ENCODE results near the gene CDKAL1. TPM values are rescaled to one million over a fixed set of nuclear protein-coding genes. Genes with fewer than 3 reads are reported as not detected.

Gene CDKAL1
- 8.1 TPM for polyA plus RNA-seq (2012; ENCODE audit: low read depth, missing spikeins)

DNA sequence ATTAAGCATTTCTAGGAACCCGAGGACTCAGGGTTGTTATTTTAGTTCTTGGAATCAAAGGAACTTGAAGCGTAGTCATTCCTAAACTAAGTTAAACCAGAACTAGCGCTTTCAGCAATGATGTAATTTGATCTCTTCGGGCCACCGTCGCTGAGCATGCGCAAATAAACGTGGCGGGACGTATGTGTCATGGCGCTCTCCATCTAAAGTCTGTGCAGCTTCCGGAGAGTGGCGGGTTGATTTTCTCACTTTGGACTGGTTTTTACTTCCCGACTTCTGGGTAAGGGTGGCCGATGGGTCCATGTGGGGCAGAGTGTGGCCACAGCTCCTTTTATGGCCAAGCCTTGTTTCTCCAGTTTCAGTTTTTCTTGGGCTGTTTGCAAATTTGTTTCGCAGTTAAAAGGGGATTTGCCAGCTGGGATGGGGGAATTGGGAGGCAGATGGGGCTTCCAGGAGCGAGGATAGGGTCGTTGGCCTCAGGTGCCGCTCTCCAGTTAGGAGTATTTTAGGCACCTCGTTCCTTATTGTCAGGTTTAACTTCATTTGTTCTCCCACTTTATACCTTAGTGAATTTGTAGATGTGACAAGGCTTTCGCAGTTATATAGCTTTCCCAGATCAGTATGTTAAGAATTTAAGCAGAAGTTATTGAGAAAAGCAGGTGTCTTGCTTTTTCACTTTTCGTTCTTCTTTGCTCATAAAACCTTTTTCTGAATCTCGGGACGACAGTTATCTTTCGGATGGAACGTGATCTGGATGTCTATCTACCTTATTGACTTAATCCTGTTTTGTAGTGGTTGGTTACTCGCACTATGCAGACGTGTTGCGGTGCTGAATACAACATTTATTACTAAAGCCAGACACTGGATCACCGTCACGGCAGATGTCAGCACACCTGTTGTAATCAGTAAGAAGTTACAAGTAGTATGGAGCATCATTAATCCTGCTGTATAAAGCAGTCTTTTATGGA lies at the start of gene CDKAL1:
Gene CDKAL1 (plus strand): TSS at position 163 of the 968 bp plus-strand sequence. CDS start 11,894 bp downstream, outside the sequence.
- peak; percentile 89 for FAIRE-seq
- peak; percentile 27 for DNase-seq (ENCODE audit: insufficient read length, low spot score)
- TF ChIP-seq POLR2A (IDR thresholded peaks at IDR 0.05; ENCODE audit: low read depth, low read length) (peak; percentile 91), SPI1 (IDR thresholded peaks at IDR 0.05; ENCODE audit: low read depth, low read length) (no peak), TAF1 (IDR thresholded peaks at IDR 0.05; ENCODE audit: low read depth, low read length) (peak; percentile 92), PAX5 (IDR thresholded peaks at IDR 0.05; ENCODE audit: insufficient read depth, low read length, severe bottlenecking) (no peak), POU2F2 (IDR thresholded peaks at IDR 0.05; ENCODE audit: low read depth, low read length) (peak; percentile 79; the same call in 1 of the 2 replicates), POLR2AphosphoS5 (IDR thresholded peaks at IDR 0.05; ENCODE audit: low read depth, low read length) (peak; percentile 90)

DNA sequence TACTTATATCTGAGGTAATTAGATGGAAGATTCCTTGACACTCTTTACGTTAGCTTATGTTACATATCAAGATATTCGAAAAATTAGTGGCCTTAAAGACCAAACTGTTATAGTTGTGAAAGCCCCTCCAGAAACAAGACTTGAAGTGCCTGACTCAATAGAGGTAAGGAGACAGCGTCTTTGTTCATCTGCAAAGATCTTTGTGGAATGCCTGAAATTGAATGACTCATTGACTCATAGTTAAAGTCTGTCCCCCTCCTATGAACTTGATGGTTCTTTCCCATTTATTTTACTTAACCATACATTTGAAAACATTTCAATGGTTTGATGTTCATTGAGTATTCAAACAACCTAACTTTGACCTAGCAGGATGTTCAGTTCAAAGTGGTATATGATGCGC lies 47.6 kb upstream of the CDKAL1 start:
- FAIRE-seq (no peak), DNase-seq (ENCODE audit: insufficient read length, low spot score) (no peak)
- TF ChIP-seq POLR2AphosphoS5 (IDR thresholded peaks at IDR 0.05; ENCODE audit: low read depth, low read length), result no peak
- no peak for TF ChIP-seq PAX5 (IDR thresholded peaks at IDR 0.05; ENCODE audit: insufficient read depth, low read length, severe bottlenecking)
- no peak for TF ChIP-seq SPI1 (IDR thresholded peaks at IDR 0.05; ENCODE audit: low read depth, low read length)
- no peak for TF ChIP-seq POU2F2 (IDR thresholded peaks at IDR 0.05; ENCODE audit: low read depth, low read length)
- no peak for TF ChIP-seq TAF1 (IDR thresholded peaks at IDR 0.05; ENCODE audit: low read depth, low read length)
- no peak for TF ChIP-seq POLR2A (IDR thresholded peaks at IDR 0.05; ENCODE audit: low read depth, low read length)

DNA sequence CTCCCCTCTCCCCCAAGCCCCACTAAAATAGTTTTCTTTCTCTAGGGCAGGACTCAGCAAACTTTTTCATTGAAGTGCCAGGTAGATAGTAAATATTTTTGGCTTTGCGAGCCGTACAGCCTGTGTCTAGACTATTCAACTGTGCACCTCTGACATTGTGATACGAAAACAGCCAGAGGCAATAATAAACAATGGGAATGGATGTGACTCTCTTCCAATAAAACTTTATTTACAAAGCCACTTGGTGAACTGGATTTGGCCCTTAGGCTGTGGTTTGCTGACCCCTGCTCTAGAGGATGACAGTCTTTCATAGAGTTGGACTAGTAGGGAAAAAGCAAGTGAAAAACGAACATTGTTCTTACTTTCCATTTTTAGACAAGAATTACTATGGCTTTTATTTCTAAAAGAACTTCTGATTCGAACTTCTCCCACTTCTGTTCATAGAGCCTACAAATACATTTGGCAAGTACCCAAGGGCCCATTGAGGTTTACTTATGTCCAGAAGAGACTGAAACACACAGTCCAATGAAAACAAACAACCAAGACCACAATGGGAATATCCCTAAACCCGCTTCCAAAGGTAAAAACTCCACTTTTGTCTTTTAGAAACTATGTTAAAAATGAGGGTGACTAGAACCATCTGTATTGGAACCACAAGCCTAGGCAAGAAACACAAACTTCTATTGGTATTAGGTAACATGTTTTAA lies 46.4 kb upstream of the CDKAL1 start:
- TF ChIP-seq POLR2A (IDR thresholded peaks at IDR 0.05; ENCODE audit: low read depth, low read length), result no peak
- no peak for FAIRE-seq
- DNase-seq (ENCODE audit: insufficient read length, low spot score), result no peak

DNA sequence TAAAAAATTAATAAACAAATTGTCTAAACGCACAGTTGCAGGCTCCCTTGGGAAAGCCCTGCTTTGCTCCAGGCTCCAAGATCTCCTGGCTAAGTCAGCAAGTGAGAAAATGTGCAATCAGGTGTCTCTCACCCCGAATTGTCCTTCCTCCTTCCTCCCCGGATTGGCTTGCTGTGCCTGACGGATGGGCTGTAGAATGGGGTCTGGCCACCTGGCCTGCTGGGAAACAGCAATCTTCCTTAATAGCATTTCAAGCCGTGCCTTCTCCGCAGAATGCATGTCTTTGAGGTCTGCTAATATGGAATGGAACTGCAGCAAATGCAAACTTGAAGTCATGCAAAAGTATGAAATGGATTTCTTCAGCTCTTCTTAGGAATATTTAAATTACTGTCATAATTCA lies 43.7 kb upstream of the CDKAL1 start:
- DNase-seq (ENCODE audit: insufficient read length, low spot score) (no peak), FAIRE-seq (no peak)
- TF ChIP-seq SPI1 (IDR thresholded peaks at IDR 0.05; ENCODE audit: low read depth, low read length) (no peak), POLR2AphosphoS5 (IDR thresholded peaks at IDR 0.05; ENCODE audit: low read depth, low read length) (no peak), TAF1 (IDR thresholded peaks at IDR 0.05; ENCODE audit: low read depth, low read length) (no peak), POLR2A (IDR thresholded peaks at IDR 0.05; ENCODE audit: low read depth, low read length) (no peak), POU2F2 (IDR thresholded peaks at IDR 0.05; ENCODE audit: low read depth, low read length) (no peak), PAX5 (IDR thresholded peaks at IDR 0.05; ENCODE audit: insufficient read depth, low read length, severe bottlenecking) (no peak)

DNA sequence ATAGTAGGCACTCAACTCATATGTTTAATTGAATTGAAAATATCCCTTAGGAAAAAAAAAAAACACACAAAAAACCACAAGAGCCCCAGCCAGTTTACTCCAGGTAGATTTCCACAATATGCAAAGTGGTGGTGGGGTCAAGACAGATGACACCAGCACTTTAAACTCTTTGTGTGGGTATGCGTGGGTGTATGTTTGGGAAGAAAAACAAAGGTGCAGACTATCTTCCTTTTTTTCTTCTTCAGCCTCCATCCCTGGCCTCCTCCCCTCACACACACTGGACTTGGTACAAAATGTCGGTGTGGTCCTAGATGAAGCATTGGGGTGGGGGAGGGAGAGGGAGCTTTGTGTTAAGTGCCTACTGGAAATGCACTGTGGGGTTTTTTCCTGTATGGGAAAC lies 42.2 kb upstream of the CDKAL1 start:
- FAIRE-seq, result no peak

DNA sequence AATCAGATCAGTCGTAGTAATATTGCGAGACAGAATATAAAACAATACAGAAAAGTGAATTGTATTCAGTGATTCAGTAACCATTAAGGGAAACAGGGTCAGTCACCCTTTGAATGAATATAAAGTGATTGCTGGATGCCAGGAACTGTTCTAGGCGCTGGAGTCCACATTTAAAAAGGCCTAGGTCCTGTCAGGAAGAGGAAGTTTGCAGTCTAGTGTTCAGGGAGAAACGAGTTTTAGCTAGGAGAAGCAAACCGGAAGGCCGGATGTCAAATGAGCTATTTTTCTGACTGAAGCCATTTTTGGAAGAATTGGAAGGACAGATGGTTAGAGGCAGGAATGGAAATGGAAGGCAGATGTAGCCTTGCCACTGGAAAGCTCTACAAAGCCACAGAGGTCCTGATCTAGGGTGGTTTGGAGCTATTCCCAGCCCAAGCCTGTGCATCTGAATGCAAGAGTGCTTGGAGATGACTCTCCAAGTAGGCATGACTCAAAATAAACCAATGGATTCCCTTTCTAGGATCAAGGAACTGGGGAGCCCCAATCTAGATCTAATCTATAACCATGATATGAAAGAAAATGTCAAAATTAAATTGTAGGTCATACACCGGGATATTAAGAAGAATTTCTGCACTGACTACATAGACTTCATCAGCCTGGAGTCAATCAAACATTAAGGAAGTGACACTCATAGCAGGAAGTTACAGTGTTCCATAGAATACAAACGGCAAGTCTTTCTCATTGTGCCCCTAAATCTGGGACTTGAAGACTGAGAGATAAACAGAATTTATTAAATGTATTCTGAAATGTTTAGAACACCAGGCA lies 36.8 kb upstream of the CDKAL1 start:
- DNase-seq (ENCODE audit: insufficient read length, low spot score), result no peak
- TF ChIP-seq POU2F2 (IDR thresholded peaks at IDR 0.05; ENCODE audit: low read depth, low read length) (no peak), TAF1 (IDR thresholded peaks at IDR 0.05; ENCODE audit: low read depth, low read length) (no peak), PAX5 (IDR thresholded peaks at IDR 0.05; ENCODE audit: insufficient read depth, low read length, severe bottlenecking) (no peak), POLR2AphosphoS5 (IDR thresholded peaks at IDR 0.05; ENCODE audit: low read depth, low read length) (no peak), SPI1 (IDR thresholded peaks at IDR 0.05; ENCODE audit: low read depth, low read length) (no peak), POLR2A (IDR thresholded peaks at IDR 0.05; ENCODE audit: low read depth, low read length) (no peak)
- no peak for FAIRE-seq

More for the DNA sequence above, 42.2 kb upstream of the CDKAL1 start:
- DNase-seq (ENCODE audit: insufficient read length, low spot score), result no peak
- TF ChIP-seq PAX5 (IDR thresholded peaks at IDR 0.05; ENCODE audit: insufficient read depth, low read length, severe bottlenecking) (no peak), POU2F2 (IDR thresholded peaks at IDR 0.05; ENCODE audit: low read depth, low read length) (no peak), SPI1 (IDR thresholded peaks at IDR 0.05; ENCODE audit: low read depth, low read length) (no peak), POLR2A (IDR thresholded peaks at IDR 0.05; ENCODE audit: low read depth, low read length) (no peak), TAF1 (IDR thresholded peaks at IDR 0.05; ENCODE audit: low read depth, low read length) (no peak), POLR2AphosphoS5 (IDR thresholded peaks at IDR 0.05; ENCODE audit: low read depth, low read length) (no peak)

DNA sequence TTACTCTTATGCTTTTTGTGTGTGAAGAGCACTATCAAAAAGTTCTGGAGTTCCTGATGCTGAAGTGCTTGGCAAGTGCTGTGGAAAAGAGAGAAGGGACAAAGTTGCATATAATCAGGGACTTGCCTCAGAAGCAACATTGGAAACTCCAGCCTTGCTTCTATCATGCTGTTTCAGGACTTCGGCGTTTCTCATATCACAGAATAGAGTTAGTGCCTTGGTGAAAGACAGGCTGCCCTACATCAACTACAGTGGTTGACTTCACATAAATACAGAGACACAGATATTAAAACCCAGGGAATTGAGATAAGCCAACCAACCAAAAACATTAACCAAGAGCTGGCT lies 36.2 kb upstream of the CDKAL1 start:
- FAIRE-seq (no peak), DNase-seq (ENCODE audit: insufficient read length, low spot score) (no peak)
- TF ChIP-seq POLR2A (IDR thresholded peaks at IDR 0.05; ENCODE audit: low read depth, low read length), result no peak
- TF ChIP-seq PAX5 (IDR thresholded peaks at IDR 0.05; ENCODE audit: insufficient read depth, low read length, severe bottlenecking), result no peak
- no peak for TF ChIP-seq POLR2AphosphoS5 (IDR thresholded peaks at IDR 0.05; ENCODE audit: low read depth, low read length)
- no peak for TF ChIP-seq SPI1 (IDR thresholded peaks at IDR 0.05; ENCODE audit: low read depth, low read length)
- no peak for TF ChIP-seq POU2F2 (IDR thresholded peaks at IDR 0.05; ENCODE audit: low read depth, low read length)
- TF ChIP-seq TAF1 (IDR thresholded peaks at IDR 0.05; ENCODE audit: low read depth, low read length), result no peak

DNA sequence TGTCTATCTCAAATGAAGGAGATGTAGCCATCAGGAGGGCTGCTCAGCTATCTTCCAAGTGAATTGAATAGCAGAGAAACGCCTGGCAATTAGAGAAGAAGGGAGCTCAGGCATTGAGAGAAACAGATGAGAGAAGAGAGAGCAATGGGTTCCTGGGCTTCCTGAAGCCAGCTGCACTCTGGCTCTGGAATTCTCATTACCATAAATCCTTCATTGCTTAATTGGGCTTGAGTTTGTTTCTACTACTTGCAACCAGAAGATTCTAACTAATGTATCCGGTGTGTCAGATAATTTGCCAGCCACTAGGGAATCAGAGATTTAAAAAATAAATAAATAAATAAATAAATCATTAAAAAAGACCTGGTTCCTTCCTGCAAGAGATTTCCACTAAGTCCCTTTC lies 25.0 kb upstream of the CDKAL1 start:
- no peak for DNase-seq (ENCODE audit: insufficient read length, low spot score)
- no peak for FAIRE-seq
- TF ChIP-seq TAF1 (IDR thresholded peaks at IDR 0.05; ENCODE audit: low read depth, low read length) (no peak), POLR2A (IDR thresholded peaks at IDR 0.05; ENCODE audit: low read depth, low read length) (no peak), PAX5 (IDR thresholded peaks at IDR 0.05; ENCODE audit: insufficient read depth, low read length, severe bottlenecking) (no peak), POLR2AphosphoS5 (IDR thresholded peaks at IDR 0.05; ENCODE audit: low read depth, low read length) (no peak), SPI1 (IDR thresholded peaks at IDR 0.05; ENCODE audit: low read depth, low read length) (no peak), POU2F2 (IDR thresholded peaks at IDR 0.05; ENCODE audit: low read depth, low read length) (no peak)
